NCI-H82 (cell line): ENCODE data around the gene S1PR4.
"Not testable (repeated sequence)": the region's sequence is repeated elsewhere in the genome, so short reads cannot be mapped to it uniquely, and the experiment has no call there.

Experiments
- DNase-seq: peaks from one replicate; lab custom pipeline; 2025; lab: John Stamatoyannopoulos, UW

The S1PR4 gene

GRCh38 chr19:3196064-3196932 is 17.7 kb downstream of the S1PR4 start:
- no peak for DNase-seq

DNA sequence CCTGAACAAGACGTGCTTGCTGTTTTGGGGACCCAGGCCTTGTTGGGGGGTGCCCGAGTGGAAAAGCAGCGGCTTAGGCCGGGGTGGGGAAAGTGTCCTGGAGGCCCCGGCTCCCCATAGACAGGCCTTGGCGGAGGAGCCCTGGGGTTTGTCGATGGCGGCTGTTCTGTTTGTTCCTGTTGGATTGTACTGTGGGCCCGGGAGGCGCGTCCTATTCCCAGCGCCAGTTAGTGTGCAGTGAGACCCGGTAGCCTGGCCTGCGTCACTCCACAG is 18.3 kb downstream of the S1PR4 start:
- no peak for DNase-seq

DNA sequence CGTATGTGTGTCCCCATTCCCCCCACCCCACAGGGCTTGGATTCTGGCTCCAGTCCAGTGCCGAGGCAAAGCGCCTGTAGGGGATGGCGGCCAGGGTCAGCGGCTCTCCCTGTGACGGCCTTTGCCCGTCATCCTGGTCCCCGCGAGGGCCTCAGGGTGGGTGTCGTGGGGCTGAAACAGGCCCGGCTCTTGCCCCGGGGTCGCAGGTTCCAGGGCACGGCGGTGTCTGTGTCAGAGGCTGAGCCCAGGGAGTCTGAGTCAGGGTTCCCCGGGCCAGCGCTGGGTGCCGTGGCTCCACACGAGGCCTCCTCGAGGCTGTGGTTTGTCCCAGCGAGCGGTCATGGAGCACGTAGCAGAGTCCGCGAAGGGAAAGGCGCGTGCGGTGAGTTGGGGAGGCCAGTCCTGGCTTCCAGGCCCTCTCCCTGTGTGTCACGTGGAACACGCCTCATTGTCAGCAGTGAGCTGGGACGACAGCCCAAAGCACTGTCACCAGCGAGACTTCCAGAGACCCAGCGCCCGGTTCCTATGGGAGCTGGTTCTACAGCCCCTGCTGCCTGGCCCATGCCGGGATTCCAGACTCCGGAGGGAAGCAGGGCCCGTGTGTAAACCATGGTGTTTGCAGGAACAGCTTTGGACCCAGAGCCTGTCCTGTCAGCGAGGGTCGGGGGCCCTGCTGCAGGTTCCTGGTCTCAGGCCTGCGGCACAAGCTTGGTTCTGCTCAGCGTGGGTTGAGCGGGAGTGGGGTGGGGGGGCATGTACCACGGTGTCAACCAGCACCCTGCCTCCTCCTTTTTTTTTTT is 20.5 kb downstream of the S1PR4 start:
- DNase-seq: no peak

- DNase-seq: no peak
These were observed 22.6 kb downstream of the S1PR4 start for GRCh38 chr19:3201072-3201700.

- DNase-seq: no peak
These were observed 23.3 kb downstream of the S1PR4 start for GRCh38 chr19:3201911-3202310.

GRCh38 chr19:3202346-3202745 is 23.8 kb downstream of the S1PR4 start:
- no peak for DNase-seq

DNA sequence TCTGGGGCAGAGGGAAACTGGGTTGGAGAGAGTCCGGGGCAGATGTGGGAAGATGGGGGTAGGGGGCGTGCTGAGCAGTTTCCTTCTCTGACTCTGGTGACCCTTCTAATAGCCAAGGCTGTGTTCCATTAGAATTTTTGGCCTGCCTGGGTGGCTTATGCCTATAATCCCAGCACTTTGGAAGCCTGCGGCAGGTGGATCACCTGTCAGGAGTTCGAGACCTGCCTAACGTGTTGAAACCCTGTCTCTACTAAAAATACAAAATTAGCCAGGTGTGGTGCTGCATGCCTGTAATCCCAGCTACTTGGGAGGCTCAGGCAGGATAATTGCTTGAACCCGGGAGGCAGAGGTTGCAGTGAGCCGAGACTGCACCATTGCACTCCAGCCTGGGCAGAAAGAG is 24.3 kb downstream of the S1PR4 start:
- DNase-seq: not testable (repeated sequence)

DNA sequence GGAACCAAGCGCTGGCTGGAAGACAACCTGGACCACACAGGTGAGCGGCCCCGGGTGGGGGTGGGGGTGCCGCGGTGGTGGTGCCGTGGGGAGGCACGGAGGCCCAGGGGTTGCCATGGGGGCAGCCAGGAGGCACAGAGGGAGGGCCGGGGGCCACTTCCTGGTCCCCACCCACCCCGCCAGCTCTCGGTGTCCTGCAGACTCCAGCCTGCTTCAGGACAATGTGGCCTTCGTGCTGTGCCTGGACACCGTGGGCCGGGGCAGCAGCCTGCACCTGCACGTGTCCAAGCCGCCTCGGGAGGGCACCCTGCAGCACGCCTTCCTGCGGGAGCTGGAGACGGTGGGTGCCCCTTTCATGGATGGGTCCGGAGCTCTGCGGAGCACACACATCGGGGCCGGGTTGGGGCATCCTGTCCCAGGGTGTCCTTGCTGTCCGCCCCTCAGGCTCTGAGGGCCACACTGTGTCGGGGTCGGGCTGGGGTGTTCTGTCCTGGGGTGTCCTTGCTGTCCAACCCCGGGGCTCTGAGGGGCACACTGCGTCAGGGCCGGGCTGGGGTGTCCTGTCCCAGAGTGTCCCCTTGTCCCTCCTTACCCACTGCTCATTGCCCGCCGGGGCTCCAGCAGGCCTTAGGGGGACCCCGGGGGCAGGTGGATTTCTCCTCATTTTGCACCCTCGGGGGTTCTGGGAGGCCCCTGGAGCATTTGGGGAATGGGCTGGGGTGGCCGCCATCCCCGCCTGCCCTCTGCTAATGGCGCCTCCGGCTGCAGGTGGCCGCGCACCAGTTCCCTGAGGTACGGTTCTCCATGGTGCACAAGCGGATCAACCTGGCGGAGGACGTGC is 25.5 kb downstream of the S1PR4 start:
- no peak for DNase-seq

GRCh38 chr19:3204646-3205275 is 26.2 kb downstream of the S1PR4 start:
- DNase-seq: no peak

- DNase-seq: no peak
These were observed 27.8 kb downstream of the S1PR4 start for GRCh38 chr19:3206216-3206953.

GRCh38 chr19:3207461-3208242 is 29.1 kb downstream of the S1PR4 start:
- no peak for DNase-seq

GRCh38 chr19:3208317-3209207 is 30.0 kb downstream of the S1PR4 start:
- DNase-seq: no peak

DNA sequence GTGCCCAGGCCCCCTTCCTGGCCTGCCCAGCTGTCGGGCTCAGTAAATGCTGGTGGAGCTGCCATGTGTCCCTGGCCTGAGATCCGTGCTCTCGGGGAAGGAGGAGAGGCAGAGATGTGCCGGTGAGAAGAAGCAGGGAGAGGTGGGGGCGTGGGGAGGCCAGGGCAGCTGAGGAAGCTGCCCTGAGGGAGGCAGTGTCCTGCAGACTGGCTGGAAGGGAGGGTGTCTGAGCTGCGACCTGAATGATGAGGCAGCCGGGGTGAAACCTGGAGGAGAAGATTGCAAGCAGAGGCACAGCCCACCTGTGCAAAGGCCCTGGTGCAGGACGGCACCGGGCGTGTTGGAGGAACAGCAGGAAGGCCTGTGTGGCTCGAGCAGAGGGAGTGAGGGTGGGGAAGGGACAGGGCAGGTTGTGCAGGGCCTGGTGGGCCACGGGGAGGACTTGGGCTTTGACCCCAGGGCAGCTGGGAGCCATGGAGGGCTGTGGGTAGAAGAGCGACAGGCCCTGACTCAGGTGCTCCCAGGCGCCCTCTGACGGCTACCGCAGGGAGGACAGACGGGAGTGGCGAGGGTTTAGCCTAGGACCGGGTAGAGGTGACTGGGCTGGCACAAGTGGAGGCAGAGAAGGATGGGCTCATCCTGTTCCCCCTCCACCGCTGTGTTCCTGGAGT is 31.9 kb downstream of the S1PR4 start:
- DNase-seq: peak; percentile 46

DNA sequence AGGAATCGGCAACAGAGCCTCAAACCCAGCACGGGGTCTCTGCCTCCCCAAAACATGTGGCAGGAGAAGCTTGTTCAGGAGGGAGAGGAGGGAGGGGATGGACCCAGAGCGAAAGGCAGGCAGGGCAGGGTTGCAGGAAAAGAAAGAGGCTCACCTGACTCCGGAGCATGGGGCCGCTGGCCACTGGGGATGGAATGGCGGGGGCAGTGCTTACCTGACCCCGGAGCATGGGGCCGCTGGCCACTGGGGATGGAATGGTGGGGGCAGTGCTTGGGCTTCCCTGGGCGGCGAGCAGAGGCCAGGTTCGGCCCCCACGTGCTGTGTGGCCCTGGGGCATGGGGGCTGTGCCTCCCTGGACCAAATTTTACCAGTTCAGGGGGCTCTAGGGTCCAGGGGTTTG is 32.6 kb downstream of the S1PR4 start:
- DNase-seq: no peak

GRCh38 chr19:3213159-3213558 is 34.6 kb downstream of the S1PR4 start:
- DNase-seq: no peak

DNA sequence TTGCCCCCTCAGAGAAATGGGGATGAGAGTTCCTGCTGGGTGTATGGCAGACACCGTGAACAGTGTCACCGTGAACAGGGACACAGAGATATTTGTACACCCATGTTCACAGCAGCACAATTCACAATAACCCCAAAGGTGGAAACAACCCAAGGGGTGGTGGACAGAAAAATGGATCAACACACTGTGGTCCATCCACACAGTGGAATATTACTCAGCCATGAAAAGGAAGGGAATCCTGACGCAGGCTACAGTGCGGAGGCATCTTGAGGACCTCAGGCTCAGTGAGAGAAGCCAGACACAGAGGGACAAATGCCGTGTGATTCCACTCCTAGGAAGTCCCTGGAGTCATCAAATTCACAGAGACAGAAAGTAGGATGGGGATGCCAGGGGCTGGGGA is 38.3 kb downstream of the S1PR4 start:
- DNase-seq: no peak

DNA sequence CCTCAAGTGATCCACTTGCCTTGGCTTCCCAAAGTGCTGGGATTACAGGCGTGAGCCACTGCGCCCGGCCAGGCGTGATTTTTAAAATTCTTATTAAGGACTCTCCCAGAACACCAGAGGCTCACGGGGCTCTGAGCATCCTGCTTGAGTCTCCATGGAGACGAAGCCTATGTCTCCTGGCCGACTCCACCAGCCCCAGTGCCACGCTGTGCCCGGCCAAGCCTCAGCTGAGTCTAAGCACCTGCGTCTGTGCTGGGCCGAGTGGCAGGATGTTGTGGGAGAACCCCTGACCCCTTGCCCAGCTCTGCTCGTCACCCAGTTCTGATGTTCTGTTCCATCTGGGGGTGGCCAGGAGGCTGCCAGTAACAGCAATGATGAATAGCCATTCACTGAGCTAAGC is 42.0 kb downstream of the S1PR4 start:
- no peak for DNase-seq

DNA sequence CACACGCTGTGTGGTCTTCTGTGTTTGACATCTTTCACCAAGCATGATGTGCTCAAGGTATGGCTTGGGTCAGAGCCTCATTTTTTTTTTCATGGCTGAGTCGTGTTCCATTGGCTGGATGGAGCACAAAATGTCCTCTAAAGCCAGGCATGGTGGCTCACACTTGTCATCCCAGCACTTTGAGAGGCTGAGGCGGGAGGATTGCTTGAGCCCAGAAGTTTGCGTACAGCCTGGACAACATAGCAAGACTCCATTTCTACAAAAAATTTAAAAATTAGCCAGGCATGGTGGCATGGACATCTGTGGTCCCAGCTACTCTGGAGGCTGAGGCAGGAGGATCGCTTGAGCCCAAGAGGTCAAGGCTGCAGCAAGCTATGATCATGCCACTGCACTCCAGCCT is 43.0 kb downstream of the S1PR4 start:
- DNase-seq: not testable (repeated sequence)

- DNase-seq: no peak
These were observed 44.1 kb downstream of the S1PR4 start for GRCh38 chr19:3222709-3223108.
